AG09319 (cell line): ENCODE results near the gene SMG7.

ENCODE experiments used
- DNase-seq: peaks from one replicate; pipeline ENCODE4 v3.0.0-alpha.2; 2010; ENCODE audit warnings: low read depth; ENCODE audit errors: extremely low read depth
- TF ChIP-seq, protein P1 (sequence below): IDR thresholded peaks from 2 replicates; pipeline ENCODE4 v1.5.1; 2011; ENCODE audit warnings: low read depth, mild to moderate bottlenecking, inconsistent platforms, low read length, moderate library complexity

The SMG7 gene

DNA sequence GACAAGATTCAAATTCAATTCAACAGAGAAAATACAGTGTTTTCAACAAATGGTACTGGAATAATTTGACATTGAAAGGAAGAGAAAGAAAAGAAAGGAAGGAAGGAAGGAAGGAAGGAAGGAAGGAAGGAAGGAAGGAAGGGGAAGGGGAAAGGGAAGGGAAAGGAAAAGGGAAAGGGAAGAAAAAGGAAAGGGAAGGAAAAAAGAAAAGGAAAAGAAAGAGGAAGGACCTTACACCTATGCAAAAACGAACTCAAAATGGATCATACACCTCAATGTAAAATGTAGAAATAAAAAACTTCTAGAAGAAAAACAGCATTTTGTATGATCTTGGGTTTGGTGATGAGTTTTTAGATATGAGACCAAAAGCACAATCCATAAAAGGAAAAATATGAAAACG lies 34.2 kb upstream of the SMG7 start:
- DNase-seq, result no peak
- TF ChIP-seq, protein P1, sequence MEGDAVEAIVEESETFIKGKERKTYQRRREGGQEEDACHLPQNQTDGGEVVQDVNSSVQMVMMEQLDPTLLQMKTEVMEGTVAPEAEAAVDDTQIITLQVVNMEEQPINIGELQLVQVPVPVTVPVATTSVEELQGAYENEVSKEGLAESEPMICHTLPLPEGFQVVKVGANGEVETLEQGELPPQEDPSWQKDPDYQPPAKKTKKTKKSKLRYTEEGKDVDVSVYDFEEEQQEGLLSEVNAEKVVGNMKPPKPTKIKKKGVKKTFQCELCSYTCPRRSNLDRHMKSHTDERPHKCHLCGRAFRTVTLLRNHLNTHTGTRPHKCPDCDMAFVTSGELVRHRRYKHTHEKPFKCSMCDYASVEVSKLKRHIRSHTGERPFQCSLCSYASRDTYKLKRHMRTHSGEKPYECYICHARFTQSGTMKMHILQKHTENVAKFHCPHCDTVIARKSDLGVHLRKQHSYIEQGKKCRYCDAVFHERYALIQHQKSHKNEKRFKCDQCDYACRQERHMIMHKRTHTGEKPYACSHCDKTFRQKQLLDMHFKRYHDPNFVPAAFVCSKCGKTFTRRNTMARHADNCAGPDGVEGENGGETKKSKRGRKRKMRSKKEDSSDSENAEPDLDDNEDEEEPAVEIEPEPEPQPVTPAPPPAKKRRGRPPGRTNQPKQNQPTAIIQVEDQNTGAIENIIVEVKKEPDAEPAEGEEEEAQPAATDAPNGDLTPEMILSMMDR, result no peak

DNA sequence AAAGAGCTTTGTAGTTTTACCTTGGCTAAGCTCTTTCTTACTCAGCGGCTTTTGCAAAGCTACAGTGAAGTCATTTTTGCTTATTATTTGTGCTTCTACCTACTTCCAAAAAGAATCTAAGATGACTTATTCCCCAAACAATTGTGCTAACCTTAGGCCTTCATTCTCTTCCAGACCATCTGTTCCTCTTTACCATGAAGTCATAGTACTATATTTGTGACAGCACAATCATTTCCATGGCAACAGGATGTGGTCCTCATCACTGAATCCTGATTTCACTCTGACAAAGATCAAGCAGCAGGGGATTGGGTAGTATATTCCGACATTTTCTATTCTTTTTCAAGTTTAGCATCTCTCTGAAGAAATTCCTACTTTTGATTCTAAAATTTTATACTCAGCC lies 29.3 kb upstream of the SMG7 start:
- TF ChIP-seq, protein P1, result no peak
- DNase-seq, result no peak

DNA sequence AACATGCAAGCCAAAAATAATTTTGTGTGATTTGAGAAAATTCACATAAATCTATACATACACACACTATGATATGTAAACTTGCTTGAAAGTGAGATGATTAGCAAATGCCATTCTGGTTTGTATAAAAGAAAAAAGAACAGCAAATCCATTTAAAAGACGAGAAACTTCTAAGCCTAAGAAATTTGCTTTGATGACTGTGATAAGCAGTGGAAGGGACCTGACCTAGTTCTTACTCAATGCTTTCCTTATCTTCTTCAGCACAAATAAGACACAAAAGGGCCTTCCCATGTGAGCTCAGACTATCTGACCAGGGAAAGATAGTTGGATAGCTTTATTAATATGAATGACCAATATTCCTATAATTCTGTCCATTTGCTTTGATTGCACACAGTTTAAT lies 28.8 kb upstream of the SMG7 start:
- TF ChIP-seq, protein P1, result no peak
- no peak for DNase-seq

DNA sequence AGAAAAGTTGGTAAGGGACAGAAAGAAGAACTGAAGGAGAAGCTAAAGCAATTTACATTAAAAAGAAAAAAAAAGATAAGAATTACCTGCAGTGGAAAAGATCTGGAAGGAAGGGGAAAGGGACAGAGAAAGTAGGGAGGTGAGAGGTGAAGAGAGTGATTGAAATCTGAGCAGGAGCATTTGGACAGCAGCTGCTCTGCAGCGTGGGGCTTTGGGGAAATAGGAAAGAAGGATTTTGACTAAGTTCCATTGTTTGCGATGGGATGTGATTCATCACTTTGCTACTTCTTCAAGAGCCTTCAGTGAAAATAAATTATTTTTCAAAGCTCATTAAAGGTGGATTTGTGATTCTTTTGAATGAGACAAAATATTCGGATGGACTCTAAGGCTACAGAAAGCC lies 28.1 kb upstream of the SMG7 start:
- TF ChIP-seq, protein P1, result no peak
- no peak for DNase-seq

DNA sequence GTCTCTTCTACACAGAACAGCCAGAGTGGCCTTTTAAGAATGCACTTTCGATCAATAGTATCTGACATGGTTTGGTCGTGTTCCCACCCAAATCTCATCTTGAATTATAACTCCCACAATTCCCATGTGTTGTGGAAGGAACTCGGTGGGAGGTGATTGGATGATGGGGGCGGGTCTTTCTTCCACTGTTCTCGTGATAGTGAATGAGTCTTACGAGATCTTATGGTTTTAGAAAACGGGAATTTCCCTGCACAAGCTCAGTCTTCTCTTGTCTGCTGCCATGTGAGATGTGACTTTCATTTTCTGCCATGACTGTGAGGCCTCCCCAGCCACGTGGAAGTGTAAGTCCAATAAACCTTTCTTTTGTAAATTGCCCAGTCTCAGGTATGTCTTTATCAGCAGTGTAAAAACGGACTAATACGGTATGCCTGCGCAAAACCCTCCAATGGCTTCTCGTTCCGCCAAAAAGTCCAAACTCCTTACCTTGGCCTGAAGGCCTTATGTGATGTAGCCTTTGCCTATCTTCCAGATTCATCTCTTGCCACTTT lies 23.0 kb upstream of the SMG7 start:
- TF ChIP-seq, protein P1, result no peak
- no peak for DNase-seq

DNA sequence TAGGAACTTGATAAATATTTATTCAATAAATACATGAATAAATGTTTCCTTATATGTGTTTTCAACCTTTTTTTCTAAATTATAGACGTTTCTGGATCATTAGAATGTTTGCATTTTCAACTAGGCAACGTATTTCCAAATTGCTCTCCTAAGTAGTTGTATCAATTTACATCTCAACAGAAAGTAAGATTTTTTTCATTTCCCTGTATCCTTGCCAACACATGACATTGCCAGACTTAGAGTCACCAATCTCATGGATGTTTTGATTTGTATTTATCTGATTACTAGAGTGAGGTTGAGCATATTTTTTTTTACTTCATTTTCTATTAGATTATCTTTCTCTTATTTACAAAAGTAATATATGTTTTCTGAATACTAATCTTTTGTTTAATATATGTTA lies 22.2 kb upstream of the SMG7 start:
- DNase-seq, result no peak
- TF ChIP-seq, protein P1, result no peak

DNA sequence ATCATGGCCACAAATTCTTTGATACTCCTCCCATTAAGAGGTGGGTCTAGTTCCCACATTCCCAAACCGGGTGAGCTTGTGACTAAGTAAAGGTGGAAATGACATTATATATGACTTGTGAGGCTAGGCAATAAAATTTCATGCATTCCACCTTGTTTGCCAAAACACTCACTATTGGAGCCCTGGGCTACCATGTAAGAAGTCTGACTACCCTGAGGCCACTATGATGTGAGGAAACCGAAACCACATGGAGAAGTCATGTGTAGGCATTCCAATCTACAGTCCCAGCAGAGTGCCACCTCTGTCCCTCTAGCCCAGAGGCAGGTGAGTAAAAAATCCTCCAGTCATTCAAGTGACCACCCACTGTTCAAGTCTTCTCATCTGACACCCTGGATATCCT lies 17.9 kb upstream of the SMG7 start:
- TF ChIP-seq, protein P1, result no peak
- DNase-seq, result no peak
